Measurements from ENCODE around the gene MUC16. TPM values are rescaled to one million over a fixed set of nuclear protein-coding genes. Genes with fewer than 3 reads are reported as not detected.

The MUC16 gene
- total RNA-seq, 1 donor from 2014 or later, result 0.94 TPM

- ATAC-seq, result no peak
- no peak for DNase-seq
- intact Hi-C loops (cut with micrococcal nuclease), result no loop called here
These were observed 1.7 kb upstream of the MUC16 start for GRCh38 chr19:9011875-9012274.

- ATAC-seq, result no peak
- DNase-seq, result no peak
- intact Hi-C loops (cut with micrococcal nuclease), result no loop called here
These were observed 484 bp upstream of the MUC16 start for GRCh38 chr19:9010693-9011092.

GRCh38 chr19:9009431-9009830 is 778 bp downstream of the MUC16 start:
- no peak for DNase-seq
- intact Hi-C loops (cut with micrococcal nuclease), result no loop called here
- ATAC-seq, result no peak

- DNase-seq, result no peak
- no peak for ATAC-seq
- intact Hi-C loops (cut with micrococcal nuclease), result no loop called here
These were observed 1.5 kb downstream of the MUC16 start for GRCh38 chr19:9008667-9009066.

GRCh38 chr19:9000933-9001332 is 9.3 kb downstream of the MUC16 start:
- no peak for DNase-seq
- ATAC-seq, result no peak
- intact Hi-C loops (cut with micrococcal nuclease), result no loop called here

GRCh38 chr19:8988204-8988603 is 22.0 kb downstream of the MUC16 start:
- no peak for DNase-seq
- ATAC-seq, result no peak
- intact Hi-C loops (cut with micrococcal nuclease), result no loop called here

GRCh38 chr19:8986296-8986695 is 23.9 kb downstream of the MUC16 start:
- no peak for ATAC-seq
- intact Hi-C loops (cut with micrococcal nuclease), result no loop called here
- no peak for DNase-seq

GRCh38 chr19:8973501-8974091 is 36.6 kb downstream of the MUC16 start:
- intact Hi-C loops (cut with micrococcal nuclease), result no loop called here
- no peak for ATAC-seq
- DNase-seq, result no peak

GRCh38 chr19:8965887-8966286 is 44.3 kb downstream of the MUC16 start:
- ATAC-seq (no peak), DNase-seq (no peak)
- intact Hi-C loops (cut with micrococcal nuclease), result no loop called here

Other genes with a start within 250 kb of the MUC16 start
- gene ZNF558, start 178.1 kb downstream of the MUC16 start, total RNA-seq, result 10.8 TPM
- not detected for gene MBD3L1, start 178.0 kb downstream of the MUC16 start, total RNA-seq
- not detected for gene OR1M1, start 76.7 kb upstream of the MUC16 start, total RNA-seq
- gene OR7G2, start 97.1 kb upstream of the MUC16 start, total RNA-seq, result not detected
- not detected for gene OR7G1, start 105.4 kb upstream of the MUC16 start, total RNA-seq
- gene OR7G3, start 116.5 kb upstream of the MUC16 start, total RNA-seq, result not detected
- gene ZNF317, start 130.0 kb upstream of the MUC16 start, total RNA-seq, result 13.0 TPM
- 0.07 TPM for gene OR7D2, start 168.6 kb upstream of the MUC16 start, total RNA-seq
- gene OR7D4, start 209.2 kb upstream of the MUC16 start, total RNA-seq, result not detected
- not detected for gene OR7E24, start 240.5 kb upstream of the MUC16 start, total RNA-seq

Measured in left ventricle myocardium superior (tissue), 1 donor.